ENCODE measurements around the gene LRRC73.

Gene LRRC73

DNA sequence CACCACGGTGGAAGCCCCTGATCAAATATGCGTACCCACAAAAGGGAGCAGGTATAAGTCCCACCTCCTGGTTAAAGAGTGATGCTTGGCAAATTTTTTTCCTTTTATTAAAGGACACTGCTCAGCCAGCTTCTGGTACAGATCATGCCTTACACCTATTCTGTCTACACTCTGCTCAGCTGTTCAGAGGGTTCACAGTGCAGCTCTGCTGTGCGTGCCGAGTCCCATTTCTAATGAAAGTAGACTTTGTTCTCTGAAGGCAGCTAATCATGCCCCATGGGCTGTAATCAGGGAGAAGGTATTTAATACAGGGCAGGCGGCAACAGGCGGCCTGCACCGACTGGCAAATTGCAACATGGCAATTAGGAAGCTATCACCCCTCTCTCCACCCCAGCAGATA lies 16.3 kb downstream of the LRRC73 start:
- H3K27me3 ChIP-seq (ENCODE audit: control insufficient read depth in 1 of 2, insufficient read depth in 2 of 2, low read length in 2 of 2), result no peaks in the 10 kb centered on the region
- no peaks in the 10 kb centered on the region for H3K9me3 ChIP-seq (ENCODE audit: control insufficient read depth in 1 of 2, low read length in 2 of 2)

DNA sequence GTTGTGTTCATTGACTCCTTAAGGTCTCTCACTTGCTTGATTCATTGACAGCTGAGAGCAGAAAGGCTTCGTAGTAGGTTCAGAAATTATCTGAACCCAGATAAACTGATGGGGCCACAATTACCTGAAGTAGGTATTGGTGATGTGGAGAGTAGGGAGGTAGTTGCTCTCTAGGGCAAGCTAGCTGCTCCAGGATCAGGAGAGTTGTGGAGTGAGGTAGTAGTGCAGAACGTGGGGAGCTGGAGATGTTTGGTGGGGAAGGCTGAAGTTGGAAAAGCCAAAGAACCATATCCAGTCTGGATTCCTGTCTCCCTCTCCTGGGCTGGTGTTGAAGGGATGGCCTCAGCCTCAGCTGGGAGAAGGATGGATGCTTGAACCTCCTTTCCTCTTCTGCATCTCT lies 16.9 kb downstream of the LRRC73 start:
- H3K9ac ChIP-seq (ENCODE audit: low read depth in 1 of 2, low read length in 2 of 2), result no peak overlapping the region
- peaks cover 43 to 46% of the 10 kb centered on the region in 2 donors for H3K4me1 ChIP-seq (ENCODE audit: control insufficient read depth in 1 of 2, insufficient read depth in 2 of 2, low read length in 2 of 2)
- H3K27me3 ChIP-seq (ENCODE audit: control insufficient read depth in 1 of 2, insufficient read depth in 2 of 2, low read length in 2 of 2), result no peaks in the 10 kb centered on the region
- H3K36me3 ChIP-seq (ENCODE audit: control insufficient read depth in 1 of 2, insufficient read depth in 2 of 2, low read length in 2 of 2), result peaks cover 5 to 14% of the 10 kb centered on the region in 2 donors
- peak overlapping the region; percentile 24 to 57 for H3K4me3 ChIP-seq (ENCODE audit: low read depth in 1 of 2, low read length in 2 of 2)
- H3K27ac ChIP-seq (ENCODE audit: low read depth, low read length), result no peak overlapping the region
- H3K9me3 ChIP-seq (ENCODE audit: control insufficient read depth in 1 of 2, low read length in 2 of 2), result no peaks in the 10 kb centered on the region

More for the DNA sequence above, 16.3 kb downstream of the LRRC73 start:
- Histone ChIP-seq H3K4me1 (ENCODE audit: control insufficient read depth in 1 of 2, insufficient read depth in 2 of 2, low read length in 2 of 2) (peaks cover 43 to 46% of the 10 kb centered on the region in 2 donors), H3K9ac (ENCODE audit: low read depth in 1 of 2, low read length in 2 of 2) (peak overlapping the region in 1 of 2 donors; percentile 10), H3K36me3 (ENCODE audit: control insufficient read depth in 1 of 2, insufficient read depth in 2 of 2, low read length in 2 of 2) (peaks cover 11 to 20% of the 10 kb centered on the region in 2 donors), H3K4me3 (ENCODE audit: low read depth in 1 of 2, low read length in 2 of 2) (peak overlapping the region in 1 of 2 donors; percentile 24), H3K27ac (ENCODE audit: low read depth, low read length) (no peak overlapping the region)

DNA sequence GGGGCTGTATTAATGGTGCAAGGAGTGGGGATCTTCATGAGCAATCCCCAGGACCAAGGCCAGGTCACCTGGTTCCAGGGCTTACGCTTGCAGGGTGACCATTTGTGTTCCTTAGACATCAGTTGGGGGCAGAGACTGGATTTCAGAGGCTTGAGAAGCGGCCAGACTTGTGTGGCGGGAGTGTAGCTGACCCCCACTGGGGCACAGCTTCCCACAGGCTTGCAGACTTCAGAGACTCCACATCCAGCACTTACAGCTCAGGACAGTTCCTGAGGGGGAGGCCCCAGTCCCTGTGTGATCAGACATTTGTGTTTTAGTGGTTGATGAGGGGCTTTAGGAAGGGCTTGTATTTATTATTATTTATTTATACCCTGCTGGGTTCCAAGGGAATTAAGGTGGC lies 17.5 kb downstream of the LRRC73 start:
- no peak overlapping the region for H3K9ac ChIP-seq (ENCODE audit: low read depth in 1 of 2, low read length in 2 of 2)
- peaks cover 43 to 46% of the 10 kb centered on the region in 2 donors for H3K4me1 ChIP-seq (ENCODE audit: control insufficient read depth in 1 of 2, insufficient read depth in 2 of 2, low read length in 2 of 2)
- peak overlapping the region in 1 of 2 donors; percentile 57 for H3K4me3 ChIP-seq (ENCODE audit: low read depth in 1 of 2, low read length in 2 of 2)
- no peaks in the 10 kb centered on the region for H3K27me3 ChIP-seq (ENCODE audit: control insufficient read depth in 1 of 2, insufficient read depth in 2 of 2, low read length in 2 of 2)
- H3K9me3 ChIP-seq (ENCODE audit: control insufficient read depth in 1 of 2, low read length in 2 of 2), result no peaks in the 10 kb centered on the region
- peaks cover 2 to 8% of the 10 kb centered on the region in 2 donors for H3K36me3 ChIP-seq (ENCODE audit: control insufficient read depth in 1 of 2, insufficient read depth in 2 of 2, low read length in 2 of 2)
- no peak overlapping the region for H3K27ac ChIP-seq (ENCODE audit: low read depth, low read length)

DNA sequence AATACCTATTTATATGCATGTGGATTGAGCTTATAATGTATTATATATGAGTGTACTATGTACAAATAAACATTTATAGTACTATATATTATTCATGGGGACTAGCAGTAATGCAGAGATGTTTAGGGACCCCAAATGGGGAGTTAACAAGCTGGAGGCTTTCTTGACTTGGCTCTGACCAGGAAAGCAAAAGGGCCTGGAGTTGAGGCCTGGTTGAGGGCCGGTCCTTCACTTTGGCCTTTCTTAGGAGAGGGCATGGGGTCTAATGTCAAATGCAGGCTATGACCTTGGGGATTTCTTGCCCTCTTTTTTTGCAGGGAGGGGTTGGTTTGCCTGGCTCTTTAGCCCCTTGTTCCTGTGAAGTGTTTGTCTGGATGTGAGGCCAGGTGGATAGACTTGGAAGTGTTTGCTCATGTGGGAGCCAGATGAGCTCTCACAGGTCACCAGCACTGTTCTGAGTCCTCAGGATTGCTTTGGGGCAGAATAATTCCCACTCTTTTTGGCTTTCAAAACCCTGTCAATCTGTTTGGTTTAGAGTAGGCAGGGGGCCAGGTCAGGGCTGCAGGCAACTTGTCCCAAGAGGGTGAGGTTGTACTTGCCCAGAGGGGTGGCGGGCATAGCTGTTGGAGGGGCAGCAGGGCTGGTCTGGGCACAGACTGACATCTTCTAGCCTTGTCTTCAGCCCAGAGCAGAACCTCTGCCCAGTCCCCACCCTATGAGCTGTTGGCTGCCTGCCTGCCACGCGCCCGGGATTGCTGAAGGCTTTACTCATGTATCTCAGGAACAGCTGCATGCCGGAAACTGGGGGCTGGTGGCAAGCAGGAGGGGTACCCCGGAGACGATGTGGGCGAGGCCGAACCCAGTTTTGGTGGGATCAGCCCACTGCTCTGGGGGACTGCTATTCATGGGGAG lies 18.1 kb downstream of the LRRC73 start:
- H3K9ac ChIP-seq (ENCODE audit: low read depth in 1 of 2, low read length in 2 of 2), result peak overlapping the region in 1 of 2 donors; percentile 28

DNA sequence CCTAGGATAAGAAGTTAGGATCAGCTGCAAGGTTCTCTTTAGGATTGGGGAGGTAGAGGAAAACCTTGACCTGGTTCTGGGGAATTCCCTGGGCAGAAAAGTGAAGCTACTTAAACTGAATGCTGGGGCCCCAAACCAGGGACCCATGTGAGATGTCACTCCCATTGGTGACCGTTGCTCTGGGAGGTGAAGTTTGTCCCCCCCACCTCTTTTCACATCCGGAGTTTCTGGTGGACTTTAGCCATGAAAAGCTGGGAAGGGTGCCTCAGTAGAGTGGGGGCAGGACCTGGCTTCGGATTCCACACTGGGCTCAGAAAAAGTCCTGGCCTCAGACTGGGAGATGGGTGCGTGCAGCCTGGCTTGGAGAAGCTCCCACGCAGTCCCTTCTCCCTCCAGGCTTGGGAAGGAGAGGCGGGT lies 19.6 kb downstream of the LRRC73 start:
- no peak overlapping the region for H3K9ac ChIP-seq (ENCODE audit: low read depth in 1 of 2, low read length in 2 of 2)
- H3K4me3 ChIP-seq (ENCODE audit: low read depth in 1 of 2, low read length in 2 of 2), result peak overlapping the region in 1 of 2 donors; percentile 16
- no peak overlapping the region for H3K27ac ChIP-seq (ENCODE audit: low read depth, low read length)
- no peaks in the 10 kb centered on the region for H3K9me3 ChIP-seq (ENCODE audit: control insufficient read depth in 1 of 2, low read length in 2 of 2)
- no peaks in the 10 kb centered on the region for H3K27me3 ChIP-seq (ENCODE audit: control insufficient read depth in 1 of 2, insufficient read depth in 2 of 2, low read length in 2 of 2)
- peaks cover 0 to 5% of the 10 kb centered on the region in 2 donors for H3K36me3 ChIP-seq (ENCODE audit: control insufficient read depth in 1 of 2, insufficient read depth in 2 of 2, low read length in 2 of 2)
- peaks cover 37 to 38% of the 10 kb centered on the region in 2 donors for H3K4me1 ChIP-seq (ENCODE audit: control insufficient read depth in 1 of 2, insufficient read depth in 2 of 2, low read length in 2 of 2)

More for the DNA sequence above, 18.1 kb downstream of the LRRC73 start:
- Histone ChIP-seq H3K4me1 (ENCODE audit: control insufficient read depth in 1 of 2, insufficient read depth in 2 of 2, low read length in 2 of 2) (peaks cover 43 to 46% of the 10 kb centered on the region in 2 donors), H3K36me3 (ENCODE audit: control insufficient read depth in 1 of 2, insufficient read depth in 2 of 2, low read length in 2 of 2) (peaks cover 0 to 8% of the 10 kb centered on the region in 2 donors), H3K27me3 (ENCODE audit: control insufficient read depth in 1 of 2, insufficient read depth in 2 of 2, low read length in 2 of 2) (no peaks in the 10 kb centered on the region), H3K9me3 (ENCODE audit: control insufficient read depth in 1 of 2, low read length in 2 of 2) (no peaks in the 10 kb centered on the region), H3K4me3 (ENCODE audit: low read depth in 1 of 2, low read length in 2 of 2) (peak overlapping the region; percentile 29 to 57), H3K27ac (ENCODE audit: low read depth, low read length) (no peak overlapping the region)

- Histone ChIP-seq H3K27me3 (ENCODE audit: control insufficient read depth in 1 of 2, insufficient read depth in 2 of 2, low read length in 2 of 2) (no peaks in the 10 kb centered on the region), H3K4me3 (ENCODE audit: low read depth in 1 of 2, low read length in 2 of 2) (no peak overlapping the region), H3K36me3 (ENCODE audit: control insufficient read depth in 1 of 2, insufficient read depth in 2 of 2, low read length in 2 of 2) (peaks cover 0 to 5% of the 10 kb centered on the region in 2 donors), H3K27ac (ENCODE audit: low read depth, low read length) (no peak overlapping the region), H3K9me3 (ENCODE audit: control insufficient read depth in 1 of 2, low read length in 2 of 2) (no peaks in the 10 kb centered on the region), H3K4me1 (ENCODE audit: control insufficient read depth in 1 of 2, insufficient read depth in 2 of 2, low read length in 2 of 2) (peaks cover 28% of the 10 kb centered on the region in 2 donors), H3K9ac (ENCODE audit: low read depth in 1 of 2, low read length in 2 of 2) (no peak overlapping the region)
Measured at GRCh38 chr6:43489277-43490072, 20.7 kb downstream of the LRRC73 start.

DNA sequence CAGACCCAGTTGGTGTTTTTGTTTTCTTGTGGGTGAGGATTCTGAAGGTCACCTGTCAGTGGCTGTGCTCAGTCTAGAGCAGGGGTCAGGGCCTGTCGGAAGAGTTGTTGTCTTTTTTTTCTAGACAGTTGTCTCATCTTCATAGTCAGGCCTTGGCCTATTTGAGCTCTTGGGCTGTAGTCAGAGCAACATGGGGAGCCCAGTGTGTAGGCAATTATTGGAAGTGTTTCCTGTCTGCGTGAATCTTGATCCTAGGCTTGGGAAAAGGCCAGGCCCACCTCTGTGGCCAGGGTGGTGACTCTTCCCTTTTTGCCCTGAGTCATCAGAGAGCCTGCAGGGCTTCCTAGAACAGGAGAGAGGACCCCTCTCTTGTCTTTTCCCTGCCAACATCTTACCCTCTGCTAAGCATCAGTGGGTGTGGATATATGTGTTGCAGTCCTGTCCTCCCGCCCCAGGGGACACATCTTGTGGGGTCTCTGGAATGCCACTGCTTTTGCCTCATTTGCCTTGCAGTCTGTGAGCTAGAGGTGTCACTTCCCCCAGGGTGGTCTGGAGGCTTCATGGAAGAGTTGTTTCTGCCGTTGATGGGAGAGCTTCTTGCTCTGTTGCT lies 21.4 kb downstream of the LRRC73 start:
- Histone ChIP-seq H3K4me1 (ENCODE audit: control insufficient read depth in 1 of 2, insufficient read depth in 2 of 2, low read length in 2 of 2) (peaks cover 21 to 23% of the 10 kb centered on the region in 2 donors), H3K4me3 (ENCODE audit: low read depth in 1 of 2, low read length in 2 of 2) (no peak overlapping the region), H3K9ac (ENCODE audit: low read depth in 1 of 2, low read length in 2 of 2) (no peak overlapping the region), H3K9me3 (ENCODE audit: control insufficient read depth in 1 of 2, low read length in 2 of 2) (no peaks in the 10 kb centered on the region), H3K27me3 (ENCODE audit: control insufficient read depth in 1 of 2, insufficient read depth in 2 of 2, low read length in 2 of 2) (no peaks in the 10 kb centered on the region), H3K27ac (ENCODE audit: low read depth, low read length) (no peak overlapping the region), H3K36me3 (ENCODE audit: control insufficient read depth in 1 of 2, insufficient read depth in 2 of 2, low read length in 2 of 2) (peaks cover 0 to 5% of the 10 kb centered on the region in 2 donors)

DNA sequence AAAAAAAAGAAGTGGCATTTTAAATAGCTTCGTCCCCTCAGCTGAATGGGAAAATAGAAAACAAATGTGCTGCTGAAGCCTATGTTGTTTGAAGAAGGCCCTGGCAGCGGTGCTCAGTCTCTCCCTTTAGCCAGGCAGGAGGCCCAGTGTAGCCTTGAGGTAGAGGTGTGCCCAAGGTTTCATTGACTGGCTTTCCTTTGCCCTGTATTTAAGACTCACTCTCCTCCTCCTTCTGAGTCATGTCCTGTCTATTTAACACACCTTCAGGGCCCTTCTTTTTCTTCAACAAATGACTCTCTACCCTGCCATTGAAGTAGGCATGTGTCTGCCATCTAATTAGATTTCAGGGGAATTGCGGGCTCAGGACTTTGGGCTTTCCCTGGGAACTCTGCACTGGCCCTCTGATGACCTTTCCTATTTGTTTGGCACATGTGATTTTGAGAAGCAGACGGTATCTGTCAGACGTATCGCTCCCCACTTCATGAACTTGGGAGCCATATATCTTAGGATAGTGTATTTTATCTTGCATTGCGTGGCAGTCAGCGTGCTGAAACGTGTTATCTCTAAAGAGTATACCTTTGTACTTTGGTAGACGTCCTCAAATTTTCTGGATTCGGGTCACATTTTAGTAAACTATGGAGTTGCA lies 28.4 kb downstream of the LRRC73 start:
- Histone ChIP-seq H3K4me1 (ENCODE audit: control insufficient read depth in 1 of 2, insufficient read depth in 2 of 2, low read length in 2 of 2) (peaks cover 26 to 31% of the 10 kb centered on the region in 2 donors), H3K9ac (ENCODE audit: low read depth in 1 of 2, low read length in 2 of 2) (no peak overlapping the region), H3K4me3 (ENCODE audit: low read depth in 1 of 2, low read length in 2 of 2) (no peak overlapping the region), H3K27me3 (ENCODE audit: control insufficient read depth in 1 of 2, insufficient read depth in 2 of 2, low read length in 2 of 2) (no peaks in the 10 kb centered on the region), H3K27ac (ENCODE audit: low read depth, low read length) (no peak overlapping the region), H3K9me3 (ENCODE audit: control insufficient read depth in 1 of 2, low read length in 2 of 2) (no peaks in the 10 kb centered on the region), H3K36me3 (ENCODE audit: control insufficient read depth in 1 of 2, insufficient read depth in 2 of 2, low read length in 2 of 2) (no peaks in the 10 kb centered on the region)

DNA sequence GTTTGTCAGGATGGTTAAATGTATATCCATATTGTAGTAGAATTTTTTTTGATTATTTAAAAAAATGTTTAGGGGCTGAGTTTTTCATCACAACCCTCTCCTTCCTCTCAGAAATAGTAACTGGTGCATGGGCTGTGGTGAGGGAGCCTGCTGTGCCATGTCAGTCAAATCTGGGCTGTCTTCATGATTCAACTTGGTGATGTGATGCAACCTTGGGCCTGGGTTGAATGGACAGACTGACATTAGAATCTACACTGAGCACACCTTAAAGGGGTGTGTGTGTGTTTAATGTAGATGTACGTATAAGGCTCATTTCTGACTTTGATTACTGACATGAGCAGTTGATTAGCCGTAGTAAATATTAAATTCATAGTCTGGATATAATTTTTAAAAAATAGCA lies 29.1 kb downstream of the LRRC73 start:
- Histone ChIP-seq H3K9ac (ENCODE audit: low read depth in 1 of 2, low read length in 2 of 2) (no peak overlapping the region), H3K27ac (ENCODE audit: low read depth, low read length) (no peak overlapping the region), H3K9me3 (ENCODE audit: control insufficient read depth in 1 of 2, low read length in 2 of 2) (no peaks in the 10 kb centered on the region), H3K36me3 (ENCODE audit: control insufficient read depth in 1 of 2, insufficient read depth in 2 of 2, low read length in 2 of 2) (no peaks in the 10 kb centered on the region), H3K4me1 (ENCODE audit: control insufficient read depth in 1 of 2, insufficient read depth in 2 of 2, low read length in 2 of 2) (peaks cover 26 to 31% of the 10 kb centered on the region in 2 donors), H3K4me3 (ENCODE audit: low read depth in 1 of 2, low read length in 2 of 2) (no peak overlapping the region), H3K27me3 (ENCODE audit: control insufficient read depth in 1 of 2, insufficient read depth in 2 of 2, low read length in 2 of 2) (no peaks in the 10 kb centered on the region)
